ENCODE data around the gene DKC1.

The DKC1 gene

DNA sequence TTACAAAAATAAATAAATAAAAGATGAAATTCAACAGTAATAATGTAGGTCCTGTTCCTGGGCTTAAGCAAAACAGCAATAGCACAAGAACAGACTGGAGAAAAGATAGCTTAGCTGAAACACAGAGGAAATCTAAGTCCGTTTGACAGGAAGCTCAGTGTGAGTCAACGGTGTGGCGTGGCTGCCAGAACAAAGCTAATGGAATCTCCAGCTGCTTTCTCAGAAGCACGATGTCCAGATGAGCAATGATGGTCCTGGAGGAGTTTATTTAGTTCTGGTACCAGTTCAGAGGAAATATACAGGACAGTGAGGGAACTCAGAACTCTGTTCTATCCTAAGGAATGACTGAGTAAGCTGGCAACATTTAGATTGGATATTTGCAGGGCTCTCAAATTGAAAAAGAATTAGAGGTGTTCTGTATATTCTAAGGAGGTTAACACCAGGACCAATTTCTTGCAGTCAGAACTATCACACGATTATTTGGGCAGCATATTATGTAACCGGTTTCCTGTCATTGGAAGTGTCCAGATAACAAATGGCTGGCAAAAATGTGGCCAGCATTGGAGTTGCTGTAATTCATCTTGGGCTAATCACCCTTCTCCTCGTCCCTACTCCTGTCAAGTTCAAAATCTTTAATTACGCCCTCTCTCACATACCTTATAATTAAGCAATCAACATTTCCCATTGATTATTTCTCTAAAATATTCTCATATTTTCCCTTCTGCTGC is 24.5 kb upstream of the DKC1 start:
- peak; percentile 64 for DNase-seq

DNA sequence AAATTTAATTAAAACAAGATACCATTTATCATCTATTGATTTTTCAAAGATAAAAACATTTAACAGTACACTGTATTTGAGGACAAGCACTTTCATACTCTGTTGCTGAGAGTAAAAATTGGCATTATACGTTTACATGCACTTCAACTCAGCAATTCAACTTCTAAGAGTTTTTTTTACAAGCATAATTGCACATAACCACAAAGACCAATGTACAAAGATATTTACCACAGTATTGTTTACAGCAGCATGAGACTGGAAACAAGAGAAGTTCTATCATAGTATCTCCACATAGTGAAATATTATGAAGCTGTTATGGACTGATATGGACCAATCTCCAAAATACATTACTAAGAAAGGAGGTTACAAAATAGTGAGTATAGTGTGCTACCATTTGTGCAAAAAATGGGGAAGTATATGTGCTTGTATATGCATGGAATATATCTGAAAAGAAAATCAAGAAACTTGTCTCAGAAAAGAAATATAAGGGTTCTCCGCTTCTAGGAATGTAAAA is 22.7 kb upstream of the DKC1 start:
- no peak for DNase-seq

DNA sequence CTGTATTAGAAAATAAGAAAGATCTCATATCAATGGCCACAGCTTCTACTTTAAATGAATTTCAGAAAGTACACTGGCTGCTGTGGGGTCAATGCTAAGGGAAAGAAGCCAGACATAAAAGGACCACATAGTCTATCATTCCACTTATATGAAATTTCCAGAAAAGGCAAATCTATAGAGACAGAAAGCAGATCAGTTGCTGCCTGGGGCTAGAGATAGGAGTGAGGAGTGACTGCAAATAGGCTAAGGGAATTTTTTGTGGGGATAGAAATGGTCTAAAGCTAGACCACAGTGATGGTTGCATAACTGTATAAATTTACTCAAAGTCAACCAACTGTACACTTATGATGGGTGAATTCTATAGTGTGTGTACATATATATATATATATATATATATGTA is 20.1 kb upstream of the DKC1 start:
- DNase-seq = no peak

DNA sequence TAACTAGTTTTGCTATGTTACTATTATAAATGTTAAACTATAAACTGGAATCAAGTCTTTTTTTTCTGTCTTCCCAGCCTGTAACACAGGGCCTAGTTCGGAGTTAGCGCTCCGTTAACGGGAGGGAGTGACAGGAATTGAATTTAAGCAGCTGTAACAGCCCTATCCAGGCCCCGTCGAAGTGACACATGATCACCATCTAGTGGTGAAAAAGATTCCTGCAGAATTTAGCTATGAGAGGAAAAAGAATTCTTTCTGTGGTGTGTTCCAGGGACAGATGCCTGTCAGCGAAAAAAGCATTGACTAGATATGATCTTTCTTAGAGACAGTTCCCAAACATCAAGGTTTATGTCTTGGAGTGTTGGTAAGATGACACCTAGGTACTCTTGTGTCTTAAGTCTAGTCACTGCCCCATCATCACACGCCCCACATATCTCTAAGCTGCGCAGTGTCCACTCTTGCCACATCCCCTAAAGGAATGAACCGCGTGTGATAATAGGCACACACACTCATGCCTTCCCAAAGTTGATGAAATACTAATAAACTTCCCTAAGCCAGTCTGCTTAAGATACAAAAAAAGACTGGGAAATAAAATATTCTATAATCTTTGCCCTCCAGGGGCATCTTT is 13.8 kb upstream of the DKC1 start:
- peak; percentile 73 for DNase-seq

DNA sequence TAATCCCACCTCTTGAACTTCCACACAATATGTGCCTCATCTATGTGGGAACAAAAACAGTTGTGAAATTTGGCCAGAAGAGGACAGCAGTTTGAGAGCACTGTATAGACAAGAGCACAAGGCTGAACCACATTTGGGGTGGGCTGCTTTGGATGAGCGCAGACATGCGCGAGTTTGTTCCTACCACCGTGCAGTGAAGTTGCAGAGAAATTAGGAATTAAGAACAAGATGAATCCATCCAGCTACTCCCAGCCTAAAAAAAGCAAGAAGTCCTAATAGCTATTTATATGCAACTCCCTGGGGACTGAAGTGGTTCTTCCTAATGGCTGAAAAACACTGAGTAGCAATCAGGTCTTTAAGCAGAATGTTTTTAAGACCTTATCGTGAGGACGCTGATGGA is 12.8 kb upstream of the DKC1 start:
- no peak for DNase-seq

DNA sequence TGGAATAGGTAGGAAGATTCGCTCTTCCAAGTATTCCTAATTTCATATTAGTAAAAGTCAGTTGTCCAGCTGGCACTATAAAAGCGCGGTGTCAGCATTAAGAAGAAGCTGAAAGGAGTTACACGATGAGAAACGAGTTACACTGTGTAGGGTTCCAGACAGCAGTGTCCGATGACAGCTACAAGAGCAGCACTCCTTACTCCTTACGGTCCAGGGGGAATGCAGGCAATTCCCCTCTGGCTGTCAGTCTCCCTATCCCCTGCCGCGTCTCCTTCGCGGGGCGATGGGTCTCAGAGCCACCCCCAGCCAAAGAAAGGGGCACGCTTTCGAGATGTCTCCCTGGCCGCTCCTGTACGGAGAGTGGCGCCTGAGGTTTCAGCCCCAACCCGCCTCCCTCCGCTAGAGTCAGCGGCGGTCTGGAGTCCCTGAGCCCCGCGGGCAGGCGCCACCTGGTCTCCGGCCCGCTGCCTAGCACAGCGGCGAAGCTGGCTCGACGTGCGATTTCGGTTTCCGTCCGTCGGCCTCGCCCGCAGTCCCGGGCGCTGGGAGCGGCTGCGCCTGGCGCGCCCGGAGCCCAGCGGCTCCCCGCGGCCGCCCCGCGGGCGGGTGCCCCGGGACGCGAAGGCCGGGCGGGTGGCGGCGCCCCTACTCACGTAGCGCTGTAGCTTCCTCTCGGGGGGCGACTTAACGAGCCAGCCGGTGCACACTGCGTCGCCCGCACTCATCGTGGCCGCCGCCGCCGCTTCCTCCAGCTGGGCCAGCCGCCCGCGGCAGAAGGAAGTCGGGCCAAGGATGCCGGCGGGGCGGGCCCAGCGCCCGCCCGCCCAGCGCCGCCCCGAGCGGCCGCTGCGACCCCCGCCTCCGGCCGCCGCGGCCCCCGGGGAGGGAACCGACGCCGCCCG is 12.1 kb upstream of the DKC1 start, which contains the start of gene GAB3:
GAB3 (minus strand) TSS at position 777 of the 902 bp plus-strand sequence; CDS start at position 725, 52 bp downstream.
- DNase-seq = peak; percentile 42

DNA sequence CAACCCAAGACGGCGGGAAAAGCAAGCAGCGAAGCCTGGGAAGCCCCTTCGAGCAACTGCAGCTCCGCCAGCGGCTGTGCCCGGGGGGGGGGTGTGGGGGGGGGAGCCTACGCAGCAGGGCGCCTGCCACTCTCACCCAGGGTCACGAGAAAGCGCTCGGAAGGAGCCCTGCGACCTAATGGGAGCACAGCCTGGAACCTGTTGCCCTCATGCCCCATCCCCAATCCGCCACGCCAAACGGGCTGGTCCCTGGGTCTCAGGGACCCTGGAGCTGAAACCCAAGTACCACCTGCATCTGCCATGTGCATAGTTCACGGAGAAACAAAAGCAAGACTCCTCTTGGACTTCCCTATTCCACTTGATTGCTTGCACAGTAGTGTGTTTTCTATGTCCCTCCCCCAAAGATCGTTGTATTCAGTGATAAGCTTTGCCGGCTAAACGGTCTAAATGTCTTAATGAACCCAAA is 11.4 kb upstream of the DKC1 start:
- no peak for DNase-seq

DNA sequence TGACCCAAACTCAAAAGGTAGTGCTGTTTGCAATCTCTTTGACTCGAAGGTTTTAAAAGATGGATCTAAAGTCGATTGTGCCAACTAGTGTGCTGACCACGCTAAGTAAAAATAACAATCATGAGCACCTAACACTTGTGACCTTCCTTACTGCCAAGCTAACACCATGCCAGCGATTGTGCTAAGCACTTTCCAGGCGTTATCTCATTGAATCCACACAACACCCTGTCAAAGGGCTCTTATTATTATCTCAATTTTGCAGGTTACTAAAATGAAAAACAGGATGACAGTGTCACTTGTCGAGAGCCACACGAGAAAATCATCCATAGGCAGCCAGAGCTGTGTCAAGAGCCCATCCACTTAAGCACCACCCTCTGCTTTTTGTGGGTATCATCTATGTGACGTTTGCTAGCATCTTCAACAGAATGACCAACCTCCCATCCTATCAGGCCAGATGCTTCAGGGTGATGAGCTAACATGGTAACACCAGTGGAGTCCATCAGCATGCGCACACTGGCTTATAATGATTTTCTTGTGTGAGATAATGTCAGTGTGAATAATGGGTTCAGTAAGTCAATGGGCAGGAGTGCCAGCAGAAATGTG is 10.9 kb upstream of the DKC1 start:
- DNase-seq = no peak

DNA sequence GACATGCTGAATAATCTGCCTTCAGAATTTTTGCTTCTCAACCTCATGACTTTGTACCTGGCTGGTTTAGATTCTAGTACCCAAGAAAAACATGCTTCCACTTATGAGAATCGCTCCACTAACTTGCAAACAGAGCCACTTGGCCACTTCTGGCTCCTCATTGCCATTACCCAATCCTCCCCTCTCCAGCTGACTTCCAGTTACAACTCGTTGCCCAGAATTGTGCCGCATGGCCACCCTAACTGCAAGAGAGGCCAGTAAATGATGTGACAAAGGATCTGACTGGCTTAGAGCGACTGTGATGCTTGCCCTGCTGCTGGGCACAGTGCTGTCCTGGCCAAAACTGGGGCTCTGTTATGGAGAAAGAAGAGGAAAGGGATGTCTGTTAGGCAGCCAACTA is 4.0 kb upstream of the DKC1 start:
- no peak for DNase-seq

DNA sequence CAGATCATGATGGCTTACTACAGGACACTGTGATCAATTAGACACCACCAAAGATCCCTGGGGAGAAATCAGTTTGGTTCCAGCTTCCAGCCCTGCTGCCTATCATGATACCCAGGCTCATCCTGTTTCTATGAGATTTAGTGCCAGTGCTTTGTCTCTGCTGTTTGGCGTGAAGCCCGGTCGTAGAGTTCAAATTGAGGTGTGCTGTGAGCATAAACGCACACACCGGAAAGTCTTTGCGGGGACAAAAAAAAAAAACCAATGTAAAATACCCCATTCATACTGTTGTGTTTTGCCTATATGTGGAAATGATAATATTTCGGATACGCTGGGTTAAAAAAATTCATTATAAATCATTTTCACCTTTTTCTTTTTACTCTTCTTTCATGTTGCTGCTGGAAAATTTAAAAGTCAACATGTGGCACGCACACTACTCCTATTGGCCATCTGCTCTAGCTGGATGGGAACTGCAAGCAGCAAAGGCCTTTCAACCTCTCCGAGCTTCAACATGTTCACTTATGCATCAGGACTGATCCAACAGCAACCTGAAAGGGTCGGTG is 607 bp upstream of the DKC1 start:
- no peak for DNase-seq

DNA sequence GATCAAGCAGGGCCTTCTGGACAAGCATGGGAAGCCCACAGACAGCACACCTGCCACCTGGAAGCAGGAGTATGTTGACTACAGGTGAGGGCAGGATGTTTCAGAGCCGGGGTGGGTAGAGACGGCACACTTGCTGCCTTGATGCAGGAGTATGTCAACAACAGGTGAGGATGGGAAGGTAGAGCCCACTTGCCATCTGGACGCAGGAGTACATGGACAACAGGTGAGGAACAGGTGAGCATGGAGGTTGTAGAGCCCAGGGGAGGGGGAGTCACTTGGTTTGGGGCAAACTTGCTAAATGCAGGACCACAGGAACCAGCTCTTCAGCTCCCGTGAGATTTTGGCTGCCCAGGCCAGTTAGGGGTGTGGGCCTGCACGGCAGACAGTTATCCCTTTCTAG is 12.0 kb downstream of the DKC1 start:
- no peak for DNase-seq

DNA sequence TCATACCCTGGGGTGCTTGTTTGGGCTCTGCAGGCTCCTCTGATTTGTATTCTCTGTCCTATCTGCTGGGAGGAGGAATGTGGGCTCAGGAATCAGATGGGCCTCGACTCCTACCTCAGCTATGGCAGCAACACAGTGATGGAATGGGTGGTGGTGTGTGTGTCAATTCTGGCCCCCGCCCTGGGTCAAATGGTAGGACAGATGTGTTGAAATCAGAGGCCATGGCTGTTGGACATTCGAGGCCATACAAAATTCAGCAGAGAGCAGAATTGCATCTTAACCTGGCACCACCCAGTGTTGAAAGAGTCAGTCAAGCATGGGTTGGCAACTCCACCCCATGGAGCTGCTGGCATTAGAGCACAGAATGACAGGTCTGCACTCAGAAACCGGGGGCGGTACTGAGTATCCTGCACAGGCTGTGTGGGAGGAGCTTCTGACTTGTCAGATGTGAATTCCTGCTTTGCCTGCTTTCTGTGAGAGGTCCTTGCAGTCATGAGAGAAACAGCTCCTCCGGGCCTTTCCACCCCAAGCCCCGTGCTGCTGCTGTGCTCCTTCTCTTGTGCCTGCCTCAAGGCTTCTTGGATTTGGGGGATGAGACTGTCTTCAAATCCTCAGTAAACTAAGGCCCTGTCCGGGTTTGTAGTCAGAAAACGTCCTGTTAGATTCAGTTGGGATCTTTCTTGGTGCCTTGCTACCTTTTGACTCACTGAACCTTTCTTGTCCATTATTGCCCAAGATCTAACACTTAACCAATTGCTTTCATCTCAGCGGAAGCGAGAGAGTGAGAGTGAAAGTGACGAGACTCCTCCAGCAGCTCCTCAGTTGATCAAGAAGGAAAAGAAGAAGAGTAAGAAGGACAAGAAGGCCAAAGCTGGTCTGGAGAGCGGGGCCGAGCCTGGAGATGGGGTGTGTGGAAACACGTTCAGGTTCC is 13.0 kb downstream of the DKC1 start:
- peak; percentile 35 for DNase-seq

DNA sequence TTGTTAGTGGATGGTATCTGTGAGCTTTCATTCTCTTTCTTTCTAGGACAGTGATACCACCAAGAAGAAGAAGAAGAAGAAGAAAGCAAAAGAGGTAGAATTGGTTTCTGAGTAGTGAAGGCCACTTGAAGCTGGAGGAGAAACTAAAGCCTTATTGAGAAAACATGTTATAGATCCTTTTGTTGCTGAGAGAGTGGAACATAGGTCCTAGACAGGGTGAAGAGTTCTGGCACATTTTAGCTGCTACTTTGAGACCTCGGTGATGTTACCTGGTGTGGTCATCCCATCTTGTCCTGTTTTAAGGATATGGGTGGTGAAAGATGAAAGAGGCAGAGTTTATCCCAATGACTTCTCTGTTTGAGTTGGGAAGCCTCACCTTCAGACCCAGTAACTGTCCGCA is 14.1 kb downstream of the DKC1 start:
- no peak for DNase-seq

DNA sequence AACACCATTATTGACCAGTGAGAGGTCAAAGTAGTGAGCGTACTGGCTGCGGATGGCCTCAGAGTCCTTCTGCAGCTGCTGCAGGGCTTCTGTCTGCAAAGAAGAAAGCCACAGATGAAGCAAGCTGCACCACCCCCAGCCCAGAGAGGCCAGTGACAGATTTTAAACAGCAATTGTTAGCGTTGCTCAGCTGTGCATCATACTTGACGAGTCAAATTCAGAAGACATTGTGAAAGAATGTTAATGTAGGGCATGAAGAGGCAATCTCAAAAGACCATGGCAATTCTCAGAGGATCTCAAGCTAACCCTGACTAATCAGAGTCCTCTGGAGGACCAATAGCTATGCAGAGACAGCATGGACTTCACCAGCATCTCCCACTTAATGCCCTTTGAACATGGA is 16.6 kb downstream of the DKC1 start:
- DNase-seq = no peak

DNA sequence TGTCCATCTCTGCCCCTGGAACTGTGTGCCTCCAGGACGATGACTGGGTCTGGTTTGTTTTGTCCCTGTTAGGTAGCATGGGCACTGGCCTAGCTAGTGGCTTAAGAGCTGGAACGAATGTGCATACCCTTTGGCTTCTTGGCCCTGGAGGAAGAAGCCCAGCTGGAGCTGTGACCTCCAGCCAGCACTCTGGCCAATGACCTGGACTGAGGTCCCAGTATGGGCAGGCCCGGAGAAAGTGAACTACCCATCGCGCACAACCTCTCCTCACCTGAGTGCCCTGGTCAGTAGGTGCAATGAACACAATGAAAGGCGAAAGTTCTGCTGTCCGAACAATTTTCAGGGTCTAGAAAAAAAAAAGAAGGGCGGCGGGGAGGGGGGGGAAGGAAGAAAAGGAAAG is 18.3 kb downstream of the DKC1 start:
- no peak for DNase-seq

DNA sequence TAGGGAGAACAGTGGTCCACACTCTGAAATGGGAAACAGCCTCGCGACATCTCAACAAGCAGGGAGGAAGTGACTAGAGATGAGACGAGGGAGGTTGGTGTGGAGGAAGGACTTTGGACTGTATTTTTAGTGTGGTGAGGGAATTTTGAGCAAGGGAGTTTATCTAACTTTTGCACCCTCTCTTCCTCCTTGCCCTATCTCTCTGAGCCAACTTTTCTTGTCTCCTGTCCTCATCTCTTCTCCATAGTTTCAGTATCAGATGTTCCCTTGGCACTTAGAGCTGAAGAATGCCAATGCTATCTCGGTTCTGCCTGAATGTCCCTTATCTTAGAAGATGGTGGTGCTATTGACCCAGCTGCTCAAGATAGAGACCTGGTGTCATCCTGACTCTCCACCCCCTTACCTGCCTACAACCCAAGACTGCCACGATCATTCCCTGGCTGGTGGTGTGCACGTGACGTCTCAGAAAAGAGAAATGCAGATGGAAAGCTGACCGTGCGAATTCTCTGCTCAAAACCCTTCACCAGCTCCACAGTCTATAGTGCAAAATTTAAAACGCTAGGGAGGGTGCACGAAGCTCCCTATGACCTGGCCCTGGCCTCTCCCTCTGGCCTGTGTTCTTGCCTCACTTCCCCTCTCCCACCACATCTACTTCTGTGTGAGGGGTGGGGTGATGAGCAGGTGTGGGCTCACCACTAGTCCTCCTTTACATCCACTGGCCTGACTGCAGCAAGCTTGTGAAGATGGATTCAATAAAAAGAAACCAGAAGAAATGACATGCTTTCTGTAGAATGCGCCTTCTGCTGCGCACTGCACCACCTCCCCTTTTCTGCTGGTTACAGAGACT is 21.7 kb downstream of the DKC1 start:
- DNase-seq = peak; percentile 69

DNA sequence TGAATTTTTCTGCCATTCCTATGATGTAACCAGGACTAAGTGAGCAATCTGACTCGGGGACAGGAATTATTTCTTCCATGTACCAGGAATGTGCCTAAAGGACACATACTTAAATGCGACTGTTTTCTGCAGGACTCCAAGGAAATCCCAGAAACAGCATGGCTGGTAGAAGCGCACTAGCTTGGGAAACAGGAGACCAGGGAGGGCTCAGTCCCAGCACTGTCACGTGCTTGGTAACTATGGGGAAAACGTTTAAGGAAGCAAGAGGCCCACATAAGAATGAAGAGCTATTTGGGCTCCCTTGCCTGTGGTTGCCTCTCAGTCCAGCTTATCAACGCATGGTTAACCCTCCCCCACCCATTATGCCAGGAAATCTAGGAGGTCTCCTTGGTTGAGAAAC is 23.1 kb downstream of the DKC1 start:
- DNase-seq = peak; percentile 36

DNA sequence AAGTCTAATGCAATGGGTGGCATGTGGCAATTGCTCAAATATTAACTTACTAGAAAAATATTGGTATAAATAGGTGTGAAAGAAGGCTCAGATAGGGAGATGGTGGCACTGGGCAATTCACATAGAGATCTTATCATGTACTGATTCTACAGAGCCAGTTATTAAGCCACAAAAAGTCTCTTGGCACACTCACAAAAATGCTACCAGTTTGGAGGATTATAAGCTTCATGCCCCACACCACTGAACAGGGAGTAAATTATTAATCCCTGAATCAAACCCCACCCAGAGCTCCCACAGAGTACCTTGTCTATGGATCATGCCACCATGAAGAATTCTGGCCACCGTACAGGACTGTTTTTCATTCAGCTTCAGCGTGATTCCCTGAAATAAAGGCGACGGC is 28.8 kb downstream of the DKC1 start:
- DNase-seq = no peak

DNA sequence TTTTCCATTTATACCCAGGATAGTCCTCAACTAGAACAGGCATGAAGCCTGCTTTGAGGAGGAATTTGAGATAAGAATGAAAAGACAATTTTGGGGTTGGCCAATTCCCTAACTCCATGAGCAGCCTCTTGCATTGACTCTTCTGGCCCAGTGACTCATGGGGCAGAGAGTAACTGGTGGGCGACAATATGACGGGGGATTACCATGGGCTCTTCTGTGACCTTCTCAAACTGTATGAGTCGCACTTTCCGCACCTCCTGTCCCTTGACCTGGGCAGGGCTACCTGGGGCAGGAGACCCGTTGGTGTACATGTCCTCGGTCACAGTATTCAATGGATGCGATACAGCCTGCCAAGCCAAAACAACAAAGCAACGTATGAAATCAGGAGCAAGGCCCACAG is 29.3 kb downstream of the DKC1 start:
- DNase-seq = no peak

DNA sequence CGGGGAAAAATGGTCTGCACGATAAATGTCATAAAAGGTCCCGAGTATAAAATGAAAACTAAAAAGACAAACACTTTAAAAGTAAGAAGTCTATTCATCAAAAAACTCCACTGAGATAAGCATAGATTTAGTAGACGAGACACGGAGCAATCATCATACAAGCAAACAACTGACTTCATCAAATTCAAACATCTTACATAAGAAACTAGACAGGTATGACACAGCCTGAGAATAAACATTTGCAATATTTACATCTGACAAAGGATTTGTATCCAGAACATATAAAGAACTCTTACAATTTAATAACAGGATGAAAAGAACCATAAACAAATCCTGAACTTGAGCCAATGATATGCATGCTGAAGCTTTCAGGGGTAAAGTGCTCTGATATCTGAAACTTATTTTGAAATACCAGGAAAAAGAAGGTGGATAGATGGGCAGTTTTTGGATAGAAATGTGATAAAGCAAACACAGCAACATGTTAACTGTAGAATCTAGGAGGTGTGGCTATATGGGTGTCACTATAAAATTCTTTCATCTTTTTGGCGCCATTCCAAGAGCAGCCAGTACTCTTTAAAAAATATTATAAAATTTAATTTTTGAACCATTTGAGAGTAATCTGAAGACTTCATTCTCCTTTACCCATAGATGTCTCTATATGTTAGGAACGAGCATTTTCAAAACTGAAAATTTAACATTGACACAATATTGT is 30.6 kb downstream of the DKC1 start:
- no peak for DNase-seq

Measured in GDM1 (cell line).